K562 (cell line): ENCODE results near the gene MYL1. TPM values are rescaled to one million over a fixed set of nuclear protein-coding genes. Genes with fewer than 3 reads are reported as not detected.

Experiments
- ATAC-seq: fragments of 200-7000 bp; cut with Tn5 transposase; 3 replicates; pipeline ENCODE4 v1.9.1; 2020; ENCODE audit warnings: moderate library complexity
- BruUV-seq: library from RNA; stranded (reverse); fragments of 400-500 nt; replicated peaks from 2 replicates; lab custom pipeline; 2021; lab: Mats Ljungman, UMichigan
- CTCF ChIA-PET: fragments of 300-600 bp; formaldehyde crosslinking; extraction: SDS; loops from one replicate; lab custom pipeline; 2021; ENCODE audit warnings: low intra/inter-chr PET ratio; lab: Yijun Ruan, JAX
- POLR2A ChIA-PET: fragments of 300-600, 350-650 bp; sonication (Branson Sonifier 250); formaldehyde crosslinking; extraction: SDS; loops from one replicate; lab custom pipeline; 2021; ENCODE audit warnings: antibody characterized with exemption, inconsistent platforms; lab: Yijun Ruan, JAX
- DNase-seq, 4 experiments: peaks; one replicate each; pipeline versions ENCODE4 v3.0.0 to v3.0.0-alpha.2; 2011 to 2018; ENCODE audit warnings: low spot score in 3 of 4, mixed read lengths in 3 of 4; ENCODE audit errors: extremely low read depth in 1 of 4
- FAIRE-seq: peaks from 2 replicates; lab custom pipeline; 2011; peaks lifted over from hg19 to GRCh38; lab: Jason Lieb, UNC
- H2AFZ ChIP-seq: 2 replicates; pipeline ENCODE4 v1.6.0; 2011; ENCODE audit warnings: low read depth, low read length, control low read depth, inconsistent platforms
- H3K27ac ChIP-seq: fragments of 200-600 bp; 3 replicates; pipeline ENCODE4 v1.8.0; 2011; ENCODE audit warnings: low read depth, mild to moderate bottlenecking, control low read depth, inconsistent platforms, low read length, moderate library complexity, mixed read lengths; ENCODE audit errors: extremely low read depth
- H3K27me3 ChIP-seq, 2 experiments: fragments of 300-600 bp in 1 of 2; 2 replicates in 1 of 2; 3 replicates in 1 of 2; pipeline versions ENCODE4 v1.6.0 to v1.8.0; 2011; ENCODE audit warnings: inconsistent platforms in 2 of 2, low read length in 2 of 2, mild to moderate bottlenecking in 1 of 2, mixed read lengths in 1 of 2, moderate library complexity in 1 of 2; ENCODE audit not compliant: control insufficient read depth in 2 of 2, insufficient read depth in 2 of 2
- H3K36me3 ChIP-seq: fragments of 300-600 bp; 3 replicates; pipeline ENCODE4 v1.8.0; 2011; ENCODE audit warnings: mild to moderate bottlenecking, low read length, inconsistent platforms; ENCODE audit not compliant: control insufficient read depth, insufficient read depth
- H3K4me1 ChIP-seq, 2 experiments: fragments of 200-600 bp in 1 of 2; replicated peaks in 1 of 2; 2 replicates in 1 of 2; 3 replicates in 1 of 2; pipeline versions ENCODE4 v1.5.1 to v1.8.0; 2011; ENCODE audit warnings: inconsistent platforms in 2 of 2, low read length in 2 of 2, mild to moderate bottlenecking in 1 of 2, mixed read lengths in 1 of 2, moderate library complexity in 1 of 2; ENCODE audit not compliant: control insufficient read depth in 2 of 2, insufficient read depth in 2 of 2
- H3K4me2 ChIP-seq: 2 replicates; pipeline ENCODE4 v1.6.1; 2011; ENCODE audit warnings: low read length, control low read depth, inconsistent platforms, mixed read lengths; ENCODE audit not compliant: insufficient read depth
- H3K4me3 ChIP-seq: fragments of 200-600 bp; sonication (generic), shearing (Covaris generic); 2 replicates; pipeline ENCODE4 v1.5.1; 2016; ENCODE audit warnings: control low read depth, inconsistent platforms
- H3K79me2 ChIP-seq: fragments of 200-600 bp; 3 replicates; pipeline ENCODE4 v1.8.0; 2011; ENCODE audit warnings: low read length, inconsistent platforms; ENCODE audit not compliant: control insufficient read depth, insufficient read depth
- H3K9ac ChIP-seq, 2 experiments: 2 replicates each; pipeline versions ENCODE4 v1.6.0 to v1.6.1; 2011; ENCODE audit warnings: low read depth in 2 of 2, low read length in 2 of 2, control low read depth in 1 of 2, inconsistent platforms in 1 of 2, mild to moderate bottlenecking in 1 of 2, mixed read lengths in 1 of 2; ENCODE audit not compliant: insufficient read depth in 1 of 2
- H3K9me1 ChIP-seq: one replicate; pipeline ENCODE4 v1.6.0; 2011; ENCODE audit warnings: inconsistent platforms, mild to moderate bottlenecking, low read length, moderate library complexity; ENCODE audit not compliant: control insufficient read depth, insufficient read depth
- H3K9me3 ChIP-seq: replicated peaks from 2 replicates; pipeline ENCODE4 v1.5.1; 2011; ENCODE audit warnings: low read depth, low read length, inconsistent platforms; ENCODE audit not compliant: control insufficient read depth, insufficient read depth
- H4K20me1 ChIP-seq: replicated peaks from 2 replicates; pipeline ENCODE4 v1.6.1; 2011; ENCODE audit warnings: low read length, inconsistent platforms, mixed read lengths; ENCODE audit not compliant: control insufficient read depth, insufficient read depth
- BCL6 ChIP-seq: fragments of 250-450 bp; sonication (Bioruptor Pico); IDR thresholded peaks from 2 replicates; pipeline ENCODE4 v1.4.0; 2020
- GTF2B ChIP-seq: IDR thresholded peaks from 2 replicates; pipeline ENCODE4 v1.6.1; 2011; ENCODE audit not compliant: insufficient read length; ENCODE audit errors: extremely low read depth
- GTF2F1 ChIP-seq: IDR thresholded peaks from 2 replicates; pipeline ENCODE4 v1.6.1; 2011; ENCODE audit warnings: low read depth, low read length, improper control_type of control experiment
- KLF16 ChIP-seq: IDR thresholded peaks from 2 replicates; pipeline ENCODE4 v1.6.1; 2016; ENCODE audit warnings: antibody characterized with exemption
- MCM2 ChIP-seq: fragments of 450-650 bp; IDR thresholded peaks from 2 replicates; pipeline ENCODE4 v1.6.1; 2017; ENCODE audit warnings: low read depth, mild to moderate bottlenecking
- PKNOX1 ChIP-seq: fragments of 450-650 bp; IDR thresholded peaks from 2 replicates; pipeline ENCODE4 v1.6.1; 2016
- ZKSCAN3 ChIP-seq: fragments of 250-450 bp; sonication (Bioruptor Pico); IDR thresholded peaks from 2 replicates; pipeline ENCODE4 v1.4.0; 2020
- ZNF133 ChIP-seq: fragments of 250-450 bp; sonication (Bioruptor Pico); IDR thresholded peaks from 2 replicates; pipeline ENCODE4 v1.4.0; 2020; ENCODE audit warnings: mild to moderate bottlenecking
- ZNF175 ChIP-seq: fragments of 200-800 bp; sonication (Bioruptor generic); IDR thresholded peaks from 2 replicates; pipeline ENCODE4 v1.6.1; 2016; ENCODE audit warnings: low read depth, mild to moderate bottlenecking, missing genetic modification characterization, missing compliant biosample characterization
- ZNF197 ChIP-seq: fragments of 200-800 bp; sonication (Bioruptor generic); IDR thresholded peaks from 2 replicates; pipeline ENCODE4 v1.6.1; 2016; ENCODE audit warnings: low read depth, missing genetic modification characterization, missing compliant biosample characterization
- ZNF253 ChIP-seq: fragments of 250-450 bp; sonication (Bioruptor Pico); conservative IDR thresholded peaks from 2 replicates; pipeline ENCODE4 v1.6.1; 2021; ENCODE audit warnings: mild to moderate bottlenecking
- ZNF511 ChIP-seq: sonication (generic); formaldehyde crosslinking; IDR thresholded peaks from 2 replicates; pipeline ENCODE4 v1.8.0; 2022; ENCODE audit warnings: mild to moderate bottlenecking, missing genetic modification reagents
- ZNF583 ChIP-seq: fragments of 250-450 bp; sonication (Bioruptor Pico); IDR thresholded peaks from 2 replicates; pipeline ENCODE4 v1.4.0; 2020
- ZNF830 ChIP-seq: fragments of 250-450 bp; sonication (Bioruptor Pico); IDR thresholded peaks from 2 replicates; pipeline ENCODE4 v1.5.0; 2021; ENCODE audit warnings: mild to moderate bottlenecking
- WGBS: fragments of 100-300 bp; shearing (Covaris generic); methylation state at CpG from one replicate; pipeline ENCODE4 v1.1.6; 2016; ENCODE audit warnings: low coverage, mixed read lengths; ENCODE audit not compliant: insufficient coverage; ENCODE audit errors: missing lambda C conversion rate; 5-methylcytosine and 5-hydroxymethylcytosine counted together
- in situ Hi-C: fragments of 300-500 bp; cut with MboI; formaldehyde crosslinking; loops from 4 replicates; pipeline ENCODE4 v1.15.0; 2018; ENCODE audit warnings: inconsistent platforms, mixed read lengths
- intact Hi-C: fragments of 100-400 bp; cut with micrococcal nuclease; formaldehyde crosslinking; loops from 2 replicates; pipeline ENCODE4 v1.14.2; 2022
- polyA plus RNA-seq, 8 experiments: library from polyadenylated mRNA; depleted of rRNA in 4 of 8; stranded (reverse) in 5 of 8; unstranded in 3 of 8; fragments of >200 nt; fragmentation: Nextera tagmentation in 2 of 8; fragmentation: Illumina TruSeq in 1 of 8; extraction: Ambion mirVana in 2 of 8; extraction: Trizol in 1 of 8; gene quantifications; 2 replicates each; pipeline versions ENCODE4 v1.2.1 to v1.2.3, GENCODE V29; 2011 to 2014; ENCODE audit warnings: inconsistent platforms in 1 of 8, missing spikeins in 1 of 8
- total RNA-seq, 7 experiments: library from RNA; depleted of rRNA in 6 of 7; stranded (reverse); fragments of >200 nt in 6 of 7; fragmentation: Illumina TruSeq in 2 of 7; extraction: Trizol in 2 of 7; gene quantifications; 2 replicates each; pipeline versions ENCODE4 v1.2.1 to v1.2.3, GENCODE V29; 2011 to 2021; ENCODE audit warnings: low replicate concordance in 1 of 7

The MYL1 gene
- total and polyA plus RNA-seq, 9 of the 15 experiments (the other 6 are each of a cell fraction or from before 2014, with no cell fraction given): not detected

GRCh38 chr2:210309548-210310233 is 5.3 kb downstream of the MYL1 start (continued):
- TF ChIP-seq ZNF175 (CRISPR knock-in tag) (no peak), ZKSCAN3 (CRISPR knock-in tag) (no peak), ZNF583 (CRISPR knock-in tag) (no peak)
- TF ChIP-seq, all 486 proteins: peak for 0

- Histone ChIP-seq H3K36me3 (no peaks in the 10 kb centered on the region), H3K79me2 (no peaks in the 10 kb centered on the region), H2AFZ (no peak overlapping the region), H3K27ac (no peak overlapping the region), H3K9me1 (no peaks in the 10 kb centered on the region), H4K20me1 (no peaks in the 10 kb centered on the region), H3K4me3 (no peak overlapping the region), H3K9ac (no peak overlapping the region), H3K4me2 (no peak overlapping the region), H3K4me1 (no peaks in the 10 kb centered on the region), H3K27me3 (no peaks in the 10 kb centered on the region), H3K9me3 (no peaks in the 10 kb centered on the region)
- ATAC-seq (no peak), DNase-seq (no peak), FAIRE-seq (no peak)
- BruUV-seq: no TSS peak
- TF ChIP-seq ZNF511 (no peak), ZNF830 (no peak), BCL6 (CRISPR knock-in tag) (no peak), KLF16 (no peak), GTF2B (no peak), PKNOX1 (no peak), ZNF133 (CRISPR knock-in tag) (no peak), ZNF197 (CRISPR knock-in tag) (no peak), GTF2F1 (no peak), ZNF253 (no peak), MCM2 (no peak)
- POLR2A ChIA-PET: no interaction called here
- intact Hi-C loops: no loop called here
- in situ Hi-C loops: no loop called here
- 25% methylated on average over 3 of the region's 3 CpGs for WGBS
- CTCF ChIA-PET: no interaction called here
These were observed 11.5 kb downstream of the MYL1 start for GRCh38 chr2:210303498-210303897.
